ENCODE results near the gene PAQR3. TPM values are rescaled to one million over a fixed set of nuclear protein-coding genes. Genes with fewer than 3 reads are reported as not detected.

Gene PAQR3
- total and polyA plus RNA-seq, 2 of the 8 experiments (the other 6 are each of a cell fraction or from before 2014, with no cell fraction given), result 28.9 to 35.2 TPM

DNA sequence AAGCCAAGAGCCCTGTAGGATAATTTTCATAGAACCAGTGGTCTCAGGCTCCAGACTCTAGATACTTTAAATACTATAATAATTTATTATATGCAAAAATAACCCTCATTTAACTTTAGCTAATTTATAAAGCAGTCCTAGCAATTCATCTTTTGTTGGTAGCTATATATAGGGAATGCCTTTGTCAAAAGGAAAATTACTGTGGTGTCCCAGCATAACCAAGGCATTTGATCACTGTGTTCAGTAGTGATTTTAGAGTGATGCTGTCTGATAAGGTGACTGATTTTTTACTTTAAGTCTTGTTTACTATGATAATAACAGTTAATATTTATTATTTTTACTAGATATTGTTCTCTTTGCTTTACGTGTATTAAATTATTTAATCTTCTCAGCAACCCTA, 61.2 kb downstream of the PAQR3 start:
- H3K4me1 ChIP-seq (replicated peaks in 1 of 4; ENCODE audit: control insufficient read depth in 3 of 4, insufficient read depth in 4 of 4, low read length in 3 of 4), result no peaks in the 10 kb centered on the region; a peak in 1 of 7 replicates
- no peak overlapping the region for H2AK5ac ChIP-seq (ENCODE audit: low read depth, low read length)
- no peak overlapping the region for H3K4ac ChIP-seq (replicated peaks; ENCODE audit: insufficient read length, low read depth, low read length)
- no peak for FAIRE-seq
- H3K27me3 ChIP-seq (replicated peaks in 1 of 4; ENCODE audit: control insufficient read depth in 3 of 4, extremely low read depth in 1 of 4, insufficient read depth in 3 of 4, low read length in 3 of 4), result no peaks in the 10 kb centered on the region
- ChIA-PET POLR2A (ENCODE audit: partially characterized antibody) (no interaction called here), CTCF (ENCODE audit: partially characterized antibody) (interaction anchor here (1.0 to 1.5 kb wide), 2 partner anchors 232 to 233 kb away, joined by 4 to 5 read pairs; no protein-coding TSS in a partner anchor)
- H3K14ac ChIP-seq (ENCODE audit: insufficient read length), result no peak overlapping the region
- H3K79me1 ChIP-seq (ENCODE audit: low read depth, low read length), result no peaks in the 10 kb centered on the region
- H2AFZ ChIP-seq (ENCODE audit: low read length), result no peak overlapping the region
- H3K23ac ChIP-seq (ENCODE audit: insufficient read length), result no peak overlapping the region
- H3K56ac ChIP-seq (replicated peaks; ENCODE audit: insufficient read length, low read depth, low read length), result no peak overlapping the region
- H3K36me3 ChIP-seq (ENCODE audit: control insufficient read depth in 2 of 4, insufficient read depth in 4 of 4, low read length in 3 of 4), result peaks cover 0 to 13% (median 1%) of the 10 kb centered on the region in 4 experiments; a peak in 3 of 8 replicates
- H2BK20ac ChIP-seq (ENCODE audit: low read length), result no peak overlapping the region
- no peak overlapping the region for H2BK15ac ChIP-seq (ENCODE audit: low read length)
- no peaks in the 10 kb centered on the region for H3K79me2 ChIP-seq (ENCODE audit: control insufficient read depth in 1 of 2, insufficient read depth in 2 of 2, low read length in 2 of 2)
- no peak overlapping the region for H3K27ac ChIP-seq (ENCODE audit: low read depth, low read length)
- H3K9ac ChIP-seq (replicated peaks in 1 of 4; ENCODE audit: extremely low read depth in 1 of 4, low read depth in 3 of 4, low read length in 3 of 4), result no peak overlapping the region
- no peak overlapping the region for H3K4me2 ChIP-seq (ENCODE audit: insufficient read depth in 1 of 2, low read depth in 2 of 2, low read length in 2 of 2)
- H3K18ac ChIP-seq (ENCODE audit: extremely low read depth, low read length), result no peak overlapping the region
- no peak overlapping the region for H2BK12ac ChIP-seq (ENCODE audit: low read depth, low read length)
- H2BK5ac ChIP-seq (ENCODE audit: low read depth, low read length), result no peak overlapping the region
- no peak overlapping the region for H4K5ac ChIP-seq (ENCODE audit: insufficient read length, low read depth, low read length)
- no peak overlapping the region for H3K4me3 ChIP-seq (ENCODE audit: extremely low read depth in 1 of 4, insufficient read depth in 2 of 4, low read depth in 3 of 4, low read length in 4 of 4)
- no peaks in the 10 kb centered on the region for H4K20me1 ChIP-seq (replicated peaks in 1 of 2; ENCODE audit: control insufficient read depth in 1 of 2, insufficient read depth in 2 of 2, low read length in 2 of 2)
- no peak overlapping the region for H4K8ac ChIP-seq (ENCODE audit: extremely low read depth, insufficient read depth, low read length)
- no peak for DNase-seq (ENCODE audit: low read depth in 1 of 2, low spot score in 2 of 2)
- WGBS, 2 experiments (ENCODE audit: extremely low coverage in 1 of 2, insufficient coverage in 1 of 2, insufficient read length in 1 of 2, insufficient replicate concordance in 2 of 2, low coverage in 1 of 2, low lambda C conversion rate in 2 of 2, missing lambda C conversion rate in 1 of 2), result 97% methylated on average over 1 of the region's 1 CpG; no CpG with 5 or more reads in 1 of the 2 experiments
- no peaks in the 10 kb centered on the region; the same call in 1 of the 2 replicates for H3K23me2 ChIP-seq (ENCODE audit: low read depth, low read length)
- H2BK120ac ChIP-seq (replicated peaks; ENCODE audit: low read depth, low read length), result no peak overlapping the region
- no peak overlapping the region for H4K91ac ChIP-seq (replicated peaks; ENCODE audit: insufficient read length, low read length)
- no peaks in the 10 kb centered on the region for H3K9me3 ChIP-seq (ENCODE audit: insufficient read depth in 2 of 2, low read depth in 1 of 2, low read length in 1 of 2)
- TF ChIP-seq TCF12 (IDR thresholded peaks at IDR 0.05; ENCODE audit: low read depth, low read length), result no peak
- TF ChIP-seq KDM5A (IDR thresholded peaks at IDR 0.05; ENCODE audit: low read length), result no peak
- TF ChIP-seq MAFK (IDR thresholded peaks at IDR 0.05; ENCODE audit: low read depth, low read length), result no peak
- TF ChIP-seq, protein P1, sequence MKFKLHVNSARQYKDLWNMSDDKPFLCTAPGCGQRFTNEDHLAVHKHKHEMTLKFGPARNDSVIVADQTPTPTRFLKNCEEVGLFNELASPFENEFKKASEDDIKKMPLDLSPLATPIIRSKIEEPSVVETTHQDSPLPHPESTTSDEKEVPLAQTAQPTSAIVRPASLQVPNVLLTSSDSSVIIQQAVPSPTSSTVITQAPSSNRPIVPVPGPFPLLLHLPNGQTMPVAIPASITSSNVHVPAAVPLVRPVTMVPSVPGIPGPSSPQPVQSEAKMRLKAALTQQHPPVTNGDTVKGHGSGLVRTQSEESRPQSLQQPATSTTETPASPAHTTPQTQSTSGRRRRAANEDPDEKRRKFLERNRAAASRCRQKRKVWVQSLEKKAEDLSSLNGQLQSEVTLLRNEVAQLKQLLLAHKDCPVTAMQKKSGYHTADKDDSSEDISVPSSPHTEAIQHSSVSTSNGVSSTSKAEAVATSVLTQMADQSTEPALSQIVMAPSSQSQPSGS (IDR thresholded peaks at IDR 0.05; ENCODE audit: low read length), result no peak
- TF ChIP-seq CHD2 (IDR thresholded peaks at IDR 0.05; ENCODE audit: low read length), result no peak
- TF ChIP-seq BCL11A (IDR thresholded peaks at IDR 0.05; ENCODE audit: low read depth in 2 of 2, low read length in 2 of 2), result no peak
- no peak for TF ChIP-seq SUZ12 (IDR thresholded peaks at IDR 0.05; ENCODE audit: low read length)
- no peak for TF ChIP-seq CREB1 (IDR thresholded peaks at IDR 0.05)
- TF ChIP-seq SIRT6 (IDR thresholded peaks at IDR 0.05; ENCODE audit: low read length), result no peak
- TF ChIP-seq EGR1 (IDR thresholded peaks at IDR 0.05; ENCODE audit: borderline replicate concordance, low read depth, low read length), result no peak
- no peak for TF ChIP-seq KDM1A (IDR thresholded peaks at IDR 0.05; ENCODE audit: borderline replicate concordance, low read length)
- no peak for TF ChIP-seq SP4 (IDR thresholded peaks at IDR 0.05; ENCODE audit: low read length)
- TF ChIP-seq TAF1 (IDR thresholded peaks at IDR 0.05; ENCODE audit: low read depth, low read length), result no peak
- no peak for TF ChIP-seq CBX5 (IDR thresholded peaks at IDR 0.05; ENCODE audit: low read depth, low read length)
- TF ChIP-seq JUN (IDR thresholded peaks at IDR 0.05; ENCODE audit: low read depth, low read length), result no peak

Data from H1 (cell line).